LoVo (cell line): ENCODE measurements around the gene ZNF256.

Experiments used
- DNase-seq: peaks from one replicate; pipeline ENCODE4 v3.0.0-alpha.2; 2016; ENCODE audit warnings: low spot score

The ZNF256 gene

DNA sequence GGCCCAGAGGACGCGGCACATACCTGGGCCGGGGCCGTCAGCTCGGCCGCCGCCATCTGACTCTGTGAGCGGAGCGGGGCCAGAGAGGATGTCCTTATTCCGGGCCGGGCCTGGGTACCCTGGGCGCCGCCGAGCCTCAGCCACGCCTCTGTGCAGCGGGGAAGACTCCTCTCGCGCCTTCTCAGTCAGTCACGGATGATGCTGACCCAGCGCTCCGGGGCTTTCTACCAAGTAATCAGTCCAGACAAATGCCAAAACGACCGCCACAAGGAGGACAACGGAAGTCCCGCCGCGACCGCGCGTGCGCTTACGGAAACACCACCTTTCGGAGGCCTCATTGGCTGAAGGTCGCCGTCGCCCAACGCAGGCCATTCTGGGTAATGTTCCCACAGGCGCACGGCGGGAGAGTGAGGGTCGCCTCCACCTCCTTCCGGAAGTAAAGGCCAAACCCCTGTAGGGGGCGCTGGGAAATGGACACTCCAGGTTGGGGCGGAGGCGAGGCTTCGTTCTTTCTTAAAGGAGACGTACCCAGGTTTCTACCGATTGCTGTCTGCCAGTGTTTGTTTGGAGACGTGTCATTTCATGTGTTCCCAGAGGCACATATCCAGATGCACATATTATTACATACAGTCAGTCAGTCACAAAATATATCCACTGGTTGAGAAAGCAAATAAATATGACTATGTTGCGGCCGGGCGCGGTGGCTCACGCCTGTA, at the start of gene ZNF256:
ZNF256 (minus strand) TSS at position 288 of the 716 bp plus-strand sequence; CDS start at position 56, 232 bp downstream.
- DNase-seq: no peak

DNA sequence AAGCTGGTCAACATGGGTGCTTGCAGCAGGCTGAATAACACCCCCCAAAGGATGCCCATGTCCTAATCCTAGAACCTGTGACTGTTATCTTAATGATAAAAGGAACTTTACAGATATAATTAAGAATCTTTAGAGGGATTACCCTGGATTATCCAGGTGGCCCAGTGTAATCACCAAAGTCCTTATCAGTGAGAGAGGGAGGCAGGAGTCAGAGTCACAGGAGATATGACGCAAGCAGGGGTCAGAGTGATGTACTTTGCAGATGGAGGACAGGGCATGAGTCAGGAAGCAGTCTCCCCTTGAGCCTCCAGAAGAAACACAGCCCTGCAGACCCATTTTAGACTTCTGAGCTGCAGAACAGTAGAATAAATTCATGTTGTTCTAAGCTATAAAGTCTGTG, 45.3 kb upstream of the ZNF256 start:
- DNase-seq: no peak

DNA sequence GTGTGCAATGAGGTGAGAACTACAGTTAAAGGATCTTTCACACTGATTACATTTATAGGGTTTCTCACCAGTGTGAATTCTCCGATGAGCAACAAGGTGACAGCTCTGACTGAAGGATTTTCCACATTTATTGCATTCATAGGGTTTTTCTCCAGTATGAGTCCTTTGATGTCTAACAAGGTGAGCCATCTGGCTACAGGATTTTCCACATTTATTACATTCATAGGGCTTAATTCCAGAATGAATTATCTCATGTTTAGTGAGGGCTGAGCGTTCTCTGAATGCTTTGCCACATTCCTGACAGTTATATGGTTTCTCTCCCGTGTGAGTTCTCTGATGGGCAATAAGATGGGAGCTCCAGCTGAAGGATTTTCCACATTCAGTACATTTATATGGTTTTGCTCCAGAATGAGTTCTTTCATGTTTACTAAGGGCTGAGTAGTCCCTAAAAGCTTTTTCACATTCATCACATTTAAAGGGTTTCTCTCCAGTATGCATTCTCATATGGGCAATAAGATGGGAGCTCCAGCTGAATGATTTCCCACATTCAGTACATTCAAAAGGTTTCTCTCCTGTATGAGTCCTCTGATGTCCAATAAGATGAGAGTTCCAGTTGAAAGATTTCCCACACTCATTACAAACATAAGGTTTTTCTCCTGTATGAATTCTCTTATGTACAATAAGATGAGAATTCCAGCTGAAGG, 31.2 kb upstream of the ZNF256 start:
- no peak for DNase-seq

DNA sequence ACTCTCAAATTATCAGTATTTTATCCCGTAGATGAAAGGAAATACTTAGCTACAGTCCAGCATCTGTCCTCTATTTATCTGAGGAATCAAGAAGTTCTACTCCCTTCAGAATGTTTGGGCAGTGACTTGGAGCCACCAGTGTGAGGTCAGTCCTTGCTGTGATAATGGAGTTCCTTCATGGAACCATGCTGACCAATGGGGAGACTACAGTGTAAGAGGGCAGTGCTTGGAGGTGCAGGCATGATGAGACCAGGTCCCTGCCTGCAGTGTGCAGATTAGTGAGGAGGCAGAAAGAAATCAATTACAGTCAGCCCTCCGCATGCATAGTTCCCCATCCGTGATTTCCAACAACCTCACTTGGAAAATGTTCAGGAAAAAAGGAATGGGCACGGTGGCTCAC, 26.9 kb upstream of the ZNF256 start, which contains the start of gene C19orf18:
C19orf18 (minus strand) TSS at position 101 of the 400 bp plus-strand sequence. CDS start 102 bp downstream, outside the sequence.
- no peak for DNase-seq

GRCh38 chr19:57964761-57965160, 17.3 kb upstream of the ZNF256 start:
- DNase-seq: no peak

- DNase-seq: no peak
Observed at GRCh38 chr19:57961785-57962184, 14.3 kb upstream of the ZNF256 start.

DNA sequence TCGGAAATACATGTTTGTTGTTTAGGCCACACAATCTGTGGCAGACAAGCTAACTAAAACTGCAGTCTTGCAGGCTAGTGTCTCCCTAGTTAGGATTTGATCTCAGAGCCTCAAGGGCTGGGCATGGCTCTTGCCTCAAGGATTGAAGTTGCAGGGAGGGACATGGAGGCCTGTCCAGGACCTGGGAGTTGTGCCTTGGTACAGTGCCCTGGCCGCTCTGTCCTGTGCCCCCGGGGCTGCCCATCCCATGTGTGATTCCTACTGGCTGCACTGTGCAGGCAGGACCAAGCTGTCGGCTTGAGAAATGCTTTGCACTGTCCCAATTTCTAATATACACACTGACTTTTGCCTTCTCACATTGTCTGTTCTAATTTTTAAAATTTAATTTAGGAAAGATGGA, 7.5 kb upstream of the ZNF256 start:
- no peak for DNase-seq

- DNase-seq: no peak
Observed at GRCh38 chr19:57949702-57950101, 2.2 kb upstream of the ZNF256 start.

- DNase-seq: no peak
Observed at GRCh38 chr19:57949296-57949695, 1.8 kb upstream of the ZNF256 start.

DNA sequence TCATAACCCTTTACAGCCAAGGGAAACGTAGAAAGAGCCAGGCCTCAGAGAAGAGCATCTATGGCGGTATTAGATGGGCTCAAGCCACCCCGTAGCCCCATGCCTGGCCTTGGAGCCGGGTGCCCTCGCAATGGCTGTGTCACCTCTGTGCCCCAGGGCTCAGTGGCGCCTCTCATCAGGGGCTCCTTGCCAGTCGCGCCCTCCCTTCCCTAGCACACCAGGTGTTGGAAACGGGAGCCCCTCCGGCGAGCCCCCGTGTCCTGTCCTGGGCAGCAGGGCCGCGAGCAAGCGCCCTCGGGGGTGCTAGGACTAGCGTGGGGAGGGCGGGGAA, 453 bp downstream of the ZNF256 start:
- DNase-seq: no peak

GRCh38 chr19:57946316-57946715, 1.2 kb downstream of the ZNF256 start:
- no peak for DNase-seq

GRCh38 chr19:57941593-57941992, 5.9 kb downstream of the ZNF256 start:
- DNase-seq: no peak

GRCh38 chr19:57935731-57936130, 11.8 kb downstream of the ZNF256 start:
- no peak for DNase-seq

GRCh38 chr19:57934820-57935665, 12.5 kb downstream of the ZNF256 start, which contains the start of gene ZNF418:
ZNF418 (minus strand) TSS chr19:57935402; CDS start chr19:57933822, 1,580 bp downstream.
- no peak for DNase-seq

GRCh38 chr19:57927587-57927986, 19.9 kb downstream of the ZNF256 start:
- DNase-seq: no peak

GRCh38 chr19:57916168-57916995, 31.1 kb downstream of the ZNF256 start, which contains the start of gene ZNF417:
ZNF417 (minus strand) TSS chr19:57916592; CDS start chr19:57916411, 181 bp downstream.
- DNase-seq: peak; percentile 45

DNA sequence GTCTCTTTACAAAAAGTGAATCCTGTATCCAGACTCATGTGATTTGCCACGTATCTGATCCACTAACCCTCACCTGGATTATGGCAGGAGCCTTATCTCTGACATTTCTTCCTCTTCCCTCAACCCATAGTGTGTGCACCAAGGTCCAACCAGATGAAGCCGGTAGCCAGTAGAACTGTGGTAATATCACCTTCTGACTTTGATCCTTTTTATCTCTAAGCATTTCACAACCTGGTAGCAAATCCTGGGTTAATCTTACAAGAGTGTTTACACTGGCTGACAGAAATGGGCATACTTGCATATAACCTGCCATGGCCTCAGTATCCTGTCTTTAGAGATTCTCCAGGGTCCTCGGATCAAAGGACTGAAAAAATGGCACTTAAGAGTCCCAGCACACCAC, 33.0 kb downstream of the ZNF256 start:
- DNase-seq: no peak

DNA sequence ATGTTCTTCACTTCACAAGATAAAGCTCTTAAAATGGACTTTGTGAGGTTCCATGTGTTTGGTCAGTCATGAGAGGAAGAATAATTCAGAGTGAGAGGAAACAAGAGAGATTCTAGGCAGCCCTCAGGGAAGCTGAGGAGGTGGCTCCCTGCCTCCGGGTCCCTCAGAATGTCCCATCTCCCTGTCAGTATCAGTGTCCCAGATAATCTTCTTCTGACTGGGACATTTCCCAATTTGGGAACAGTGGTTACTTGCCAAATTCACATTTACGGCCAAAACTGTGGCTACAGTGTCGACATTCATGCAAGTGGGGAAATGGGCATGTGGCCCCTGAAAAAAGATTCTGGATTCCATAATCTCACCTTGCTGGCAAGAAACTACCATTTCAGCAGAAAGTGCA, 40.1 kb downstream of the ZNF256 start:
- DNase-seq: no peak

- no peak for DNase-seq
Observed at GRCh38 chr19:57905258-57905657, 42.2 kb downstream of the ZNF256 start.

DNA sequence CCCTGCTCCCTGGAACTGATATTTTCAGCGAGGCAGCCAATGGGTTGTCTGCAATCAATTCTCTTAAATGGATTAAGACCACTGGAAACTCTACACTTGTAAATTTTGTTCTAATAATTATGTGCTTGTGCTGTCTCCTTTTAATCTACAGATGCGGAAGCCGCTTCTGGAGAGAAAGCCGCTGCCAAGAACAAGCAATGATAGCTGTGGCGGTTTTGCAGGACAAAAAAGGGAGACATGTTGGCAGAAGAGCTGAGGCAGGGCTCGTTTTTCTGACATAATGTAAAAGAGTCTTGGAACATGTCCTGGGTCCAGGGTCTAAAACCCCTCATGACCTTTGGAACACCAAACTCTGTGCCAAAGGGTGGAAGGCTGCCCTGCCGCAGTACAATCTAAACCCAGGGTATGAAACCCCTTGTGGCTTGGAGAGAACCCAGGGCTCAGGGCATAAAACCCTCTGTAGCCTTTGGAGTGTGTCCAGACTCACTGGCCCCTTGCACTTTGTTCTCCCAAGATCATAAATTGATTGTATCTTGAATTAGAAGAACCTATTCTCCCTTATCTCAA, 43.8 kb downstream of the ZNF256 start:
- no peak for DNase-seq

- no peak for DNase-seq
Observed at GRCh38 chr19:57900311-57900710, 47.2 kb downstream of the ZNF256 start.
